SK-N-SH (cell line): ENCODE results near the gene SECTM1. TPM values are rescaled to one million over a fixed set of nuclear protein-coding genes. Genes with fewer than 3 reads are reported as not detected.

ENCODE experiments used
- CTCF ChIA-PET: fragments of 300-600, 350-600 bp; formaldehyde crosslinking; extraction: SDS; loops from one replicate; lab custom pipeline; 2021; lab: Yijun Ruan, JAX
- POLR2A ChIA-PET: fragments of 350-600 bp; sonication (Branson Sonifier 250); formaldehyde crosslinking; extraction: SDS; loops from one replicate; lab custom pipeline; 2020; ENCODE audit warnings: antibody characterized with exemption, inconsistent platforms; lab: Yijun Ruan, JAX
- DNase-seq: peaks from one replicate; pipeline ENCODE4 v3.0.0; 2012
- H2AFZ ChIP-seq: fragments of 200-600 bp; sonication (generic); 2 replicates; pipeline ENCODE4 v1.8.1; 2016; ENCODE audit warnings: antibody characterized with exemption, mild to moderate bottlenecking, low read depth
- H3F3A ChIP-seq: fragments of 200-600 bp; sonication (generic); replicated peaks from 2 replicates; pipeline ENCODE3; 2016; ENCODE audit warnings: antibody characterized with exemption, mild to moderate bottlenecking; ENCODE audit not compliant: insufficient read depth
- H3K27ac ChIP-seq, 2 experiments: fragments of 200-500 bp in 1 of 2; fragments of 200-600 bp in 1 of 2; sonication (Bioruptor generic) in 1 of 2; sonication (generic), shearing (Covaris generic) in 1 of 2; 2 replicates each; pipeline versions ENCODE4 v1.5.1 to v1.6.1; 2014 to 2016; ENCODE audit warnings: low read depth in 2 of 2, inconsistent platforms in 1 of 2, low read length in 1 of 2, mild to moderate bottlenecking in 1 of 2, mixed read lengths in 1 of 2
- H3K27me3 ChIP-seq: fragments of 200-600 bp; sonication (generic), shearing (Covaris generic); 2 replicates; pipeline ENCODE4 v1.6.1; 2016; ENCODE audit warnings: mixed run types; ENCODE audit not compliant: insufficient read depth
- H3K36me3 ChIP-seq, 2 experiments: fragments of 200-500 bp in 1 of 2; fragments of 200-600 bp in 1 of 2; sonication (Bioruptor generic) in 1 of 2; sonication (generic) in 1 of 2; replicated peaks in 1 of 2; 2 replicates each; pipeline versions ENCODE3 to v1.5.1; 2014 to 2016; ENCODE audit warnings: low read length in 1 of 2, mild to moderate bottlenecking in 1 of 2; ENCODE audit not compliant: insufficient read depth in 2 of 2, control insufficient read depth in 1 of 2
- H3K4me1 ChIP-seq, 2 experiments: fragments of 200-500 bp in 1 of 2; fragments of 200-600 bp in 1 of 2; sonication (Bioruptor generic) in 1 of 2; sonication (generic), shearing (Covaris generic) in 1 of 2; 2 replicates each; pipeline versions ENCODE4 v1.5.1 to v1.6.1; 2014 to 2016; ENCODE audit warnings: low read depth in 1 of 2, low read length in 1 of 2, mixed run types in 1 of 2; ENCODE audit not compliant: insufficient read depth in 2 of 2, control insufficient read depth in 1 of 2
- H3K4me2 ChIP-seq: fragments of 200-600 bp; sonication (generic), shearing (Covaris generic); 2 replicates; pipeline ENCODE4 v1.6.1; 2017; ENCODE audit warnings: mixed run types
- H3K4me3 ChIP-seq, 2 experiments: fragments of 200-500 bp in 1 of 2; fragments of 200-600 bp in 1 of 2; sonication (Bioruptor generic) in 1 of 2; sonication (generic), shearing (Covaris generic) in 1 of 2; 2 replicates each; pipeline versions ENCODE4 v1.5.1 to v1.8.1; 2014 to 2016; ENCODE audit warnings: low read depth in 2 of 2, inconsistent platforms in 1 of 2, low read length in 1 of 2, mild to moderate bottlenecking in 1 of 2, mixed read lengths in 1 of 2, moderate library complexity in 1 of 2
- H3K79me2 ChIP-seq: fragments of 200-600 bp; sonication (generic); 2 replicates; pipeline ENCODE4 v1.8.1; 2017; ENCODE audit warnings: mild to moderate bottlenecking; ENCODE audit not compliant: insufficient read depth
- H3K9ac ChIP-seq: fragments of 200-600 bp; sonication (generic); 2 replicates; pipeline ENCODE4 v1.6.1; 2017; ENCODE audit warnings: mixed run types
- H3K9me2 ChIP-seq: fragments of 200-600 bp; sonication (generic); 2 replicates; pipeline ENCODE4 v1.6.1; 2017; ENCODE audit warnings: mixed run types
- H3K9me3 ChIP-seq: fragments of 200-600 bp; sonication (generic); 2 replicates; pipeline ENCODE4 v1.6.1; 2017; ENCODE audit warnings: mixed run types, mild to moderate bottlenecking, moderate library complexity
- H4K20me1 ChIP-seq: fragments of 200-600 bp; sonication (generic); 2 replicates; pipeline ENCODE4 v1.6.1; 2017; ENCODE audit warnings: mild to moderate bottlenecking, mixed run types; ENCODE audit not compliant: insufficient read depth
- CHD2 ChIP-seq: fragments of 150-350 bp; IDR thresholded peaks from 2 replicates; pipeline ENCODE4 v1.6.1; 2018; ENCODE audit warnings: low read length; ENCODE audit not compliant: partially characterized antibody
- ELF1 ChIP-seq: IDR thresholded peaks from 2 replicates; pipeline ENCODE4 v1.4.0; 2012
- IRF3 ChIP-seq: fragments of 150-350 bp; IDR thresholded peaks from 2 replicates; pipeline ENCODE4 v1.6.1; 2016; ENCODE audit warnings: mild to moderate bottlenecking, low read depth, low read length
- JUND ChIP-seq: IDR thresholded peaks from 2 replicates; pipeline ENCODE4 v1.4.0; 2012
- MAX ChIP-seq: IDR thresholded peaks from 2 replicates; pipeline ENCODE4 v1.4.0; 2012; ENCODE audit warnings: low read depth
- SMC3 ChIP-seq: IDR thresholded peaks from 2 replicates; pipeline ENCODE4 v1.6.1; 2012; ENCODE audit warnings: low read depth, low read length, improper control_type of control experiment
- TCF12 ChIP-seq: IDR thresholded peaks from 2 replicates; pipeline ENCODE4 v1.4.0; 2012
- USF1 ChIP-seq: IDR thresholded peaks from 2 replicates; pipeline ENCODE4 v1.4.0; 2012; ENCODE audit warnings: low read depth, borderline replicate concordance
- USF2 ChIP-seq: fragments of 150-350 bp; IDR thresholded peaks from 2 replicates; pipeline ENCODE4 v1.6.1; 2017; ENCODE audit warnings: antibody characterized with exemption, low read length, low read depth, borderline replicate concordance
- WGBS: methylation state at CpG from one replicate; pipeline ENCODE4 v1.1.6; 2017; ENCODE audit warnings: low lambda C conversion rate; 5-methylcytosine and 5-hydroxymethylcytosine counted together
- polyA plus RNA-seq, 3 experiments: library from polyadenylated mRNA; depleted of rRNA; stranded (reverse); fragments of >200 nt; gene quantifications; 2 replicates each; pipeline ENCODE4 v1.2.3, GENCODE V29; 2012

SECTM1 gene
- polyA plus RNA-seq, 1 of the 3 experiments (the other 2 are of a cell fraction), result 3.8 TPM

- H3K27ac ChIP-seq, result no peak overlapping the region
- TF ChIP-seq SMC3 (no peak), TCF12 (no peak), MAX (peak; percentile 50), USF1 (no peak), USF2 (no peak), JUND (no peak)
- TF ChIP-seq, all 33 proteins: peak for 1
- Histone ChIP-seq H3K4me3 (peak overlapping the region; percentile 13 to 31; a peak in 2 of 4 replicates), H3K9me3 (no peaks in the 10 kb centered on the region), H3K27me3 (no peaks in the 10 kb centered on the region; the same call in none of the 2 replicates), H3K79me2 (no peaks in the 10 kb centered on the region), H3K4me2 (peak overlapping the region; percentile 66), H3K9me2 (no peaks in the 10 kb centered on the region), H3K9ac (no peak overlapping the region), H3K36me3 (no peaks in the 10 kb centered on the region), H4K20me1 (no peaks in the 10 kb centered on the region), H3K4me1 (peaks cover 18 to 45% of the 10 kb centered on the region in 2 experiments; a peak in 3 of 4 replicates), H3F3A (peaks cover 5% of the 10 kb centered on the region), H2AFZ (peak overlapping the region; percentile 66; the same call in 1 of the 2 replicates)
- DNase-seq, result peak; percentile 78
- ChIA-PET POLR2A (no interaction called here), CTCF (interaction anchor here (0.9 to 9.9 kb wide), 13 partner anchors 8 to 127 kb away, joined by 3 to 78 read pairs (median 4); partner anchors contain the start of gene CCDC57)
- WGBS, result 37% methylated on average over 29 of the region's 32 CpGs
Observed at GRCh38 chr17:82332669-82333278, 792 bp downstream of the SECTM1 start.

GRCh38 chr17:82331345-82331939 lies 2.1 kb downstream of the SECTM1 start:
- Histone ChIP-seq H3K27ac (no peak overlapping the region), H3K9me2 (no peaks in the 10 kb centered on the region), H3K27me3 (no peaks in the 10 kb centered on the region; the same call in none of the 2 replicates), H3K9me3 (no peaks in the 10 kb centered on the region), H3F3A (no peaks in the 10 kb centered on the region), H3K4me1 (peaks cover 18 to 45% of the 10 kb centered on the region in 2 experiments; a peak in 3 of 4 replicates), H3K4me2 (peak overlapping the region; percentile 66; the same call in 1 of the 2 replicates), H3K79me2 (no peaks in the 10 kb centered on the region), H3K9ac (no peak overlapping the region), H4K20me1 (no peaks in the 10 kb centered on the region), H3K36me3 (no peaks in the 10 kb centered on the region), H3K4me3 (peak overlapping the region in 1 of 2 experiments; percentile 13; a peak in 1 of 4 replicates), H2AFZ (0 out of 2 replicates have a peak overlapping the region, but pooled peaks have one; percentile 66)
- POLR2A ChIA-PET, result interaction anchor here (0.9 to 1.7 kb wide), 3 partner anchors 33 to 58 kb away, joined by 3 to 4 read pairs (median 4); partner anchors contain the start of gene CSNK1D
- CTCF ChIA-PET, result interaction anchor here (0.6 to 9.9 kb wide), 16 partner anchors 9 to 444 kb away, joined by 3 to 78 read pairs (median 4); partner anchors contain the start of gene SLC16A3
- WGBS, result 46% methylated on average over 25 of the region's 25 CpGs
- no peak for TF ChIP-seq ELF1
- TF ChIP-seq CHD2, result no peak
- TF ChIP-seq TCF12, result no peak
- TF ChIP-seq IRF3, result no peak
- TF ChIP-seq USF2, result no peak
- DNase-seq, result no peak
